ENCODE data around the gene DNAJC16.
"Not testable (repeated sequence)": the region's sequence is repeated elsewhere in the genome, so short reads cannot be mapped to it uniquely, and the experiment has no call there.

Gene DNAJC16

DNA sequence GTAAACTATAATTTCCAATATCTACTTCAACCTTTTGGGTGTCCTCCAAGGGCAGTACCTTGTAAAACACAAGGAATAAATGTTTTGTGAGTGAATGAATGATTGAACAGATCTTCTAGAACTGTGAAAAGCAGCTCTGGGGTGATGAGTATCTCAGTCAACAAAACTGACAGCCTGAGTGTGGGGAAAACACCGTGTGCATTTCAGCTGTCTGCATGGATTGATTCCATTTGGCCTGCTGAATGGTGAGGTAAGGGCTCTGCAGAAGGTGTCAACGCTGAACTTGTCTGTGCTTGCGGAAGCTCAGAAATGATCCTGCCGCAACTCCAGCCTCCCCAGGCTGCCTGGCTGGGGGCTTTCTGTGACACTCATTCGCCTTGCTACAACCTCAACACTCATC lies 65.6 kb downstream of the DNAJC16 start:
- no peak for DNase-seq

DNA sequence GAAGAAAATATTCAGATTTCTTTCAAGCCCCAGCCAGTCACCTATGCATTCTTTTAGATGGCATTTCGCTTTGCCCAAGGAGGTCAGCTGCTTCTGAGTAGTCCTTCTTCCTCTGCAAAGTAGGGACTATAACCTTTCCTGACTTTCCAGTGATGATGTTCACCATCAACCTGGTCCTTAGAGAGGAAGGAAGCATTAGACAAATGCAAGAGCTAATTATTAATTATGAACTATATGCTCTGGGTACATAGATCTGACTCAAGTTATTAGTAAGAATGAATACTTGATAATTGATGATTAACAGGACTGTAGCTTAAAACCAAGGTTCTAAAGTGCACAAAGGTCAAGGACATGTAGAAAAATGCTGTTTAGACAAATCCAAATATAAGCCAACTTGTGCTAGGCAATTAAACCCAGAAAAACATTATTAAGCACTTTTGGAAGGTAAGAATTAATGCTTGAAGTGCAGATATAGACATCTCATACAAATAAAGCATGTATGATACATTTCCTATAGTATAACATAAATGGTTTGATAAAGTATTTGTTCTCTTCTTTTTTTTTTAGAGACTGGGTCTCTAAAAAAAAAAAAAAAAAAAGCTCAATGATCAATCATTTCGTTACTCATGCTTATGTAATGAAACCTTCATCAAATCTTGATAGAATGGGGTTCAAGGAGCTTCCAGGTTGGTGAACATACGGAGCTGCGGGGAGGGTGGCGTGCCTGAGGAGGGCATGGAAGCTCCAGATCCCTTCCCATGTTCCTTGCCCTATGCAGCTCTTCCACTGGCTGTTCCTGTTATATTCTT lies 69.4 kb downstream of the DNAJC16 start:
- DNase-seq, result no peak

DNA sequence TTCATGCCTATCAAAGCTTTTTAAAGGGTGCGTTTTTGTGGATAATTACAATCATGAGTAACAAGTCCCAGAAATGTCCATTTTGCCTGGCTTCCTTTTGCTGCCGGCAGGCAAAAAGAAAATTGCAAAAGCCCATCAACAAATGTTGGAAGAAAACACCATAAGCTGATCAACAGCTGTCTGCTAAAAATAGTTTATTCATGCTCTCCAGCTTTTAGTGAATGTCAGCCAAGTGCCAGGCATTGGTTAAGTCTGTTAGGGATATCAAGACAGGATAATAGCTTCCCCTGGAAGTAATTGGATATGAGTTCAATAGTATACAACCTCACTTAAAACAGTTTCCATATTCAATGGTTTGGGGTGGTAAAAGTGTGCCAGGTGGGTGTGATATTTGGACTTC lies 71.8 kb downstream of the DNAJC16 start:
- no peak for DNase-seq

DNA sequence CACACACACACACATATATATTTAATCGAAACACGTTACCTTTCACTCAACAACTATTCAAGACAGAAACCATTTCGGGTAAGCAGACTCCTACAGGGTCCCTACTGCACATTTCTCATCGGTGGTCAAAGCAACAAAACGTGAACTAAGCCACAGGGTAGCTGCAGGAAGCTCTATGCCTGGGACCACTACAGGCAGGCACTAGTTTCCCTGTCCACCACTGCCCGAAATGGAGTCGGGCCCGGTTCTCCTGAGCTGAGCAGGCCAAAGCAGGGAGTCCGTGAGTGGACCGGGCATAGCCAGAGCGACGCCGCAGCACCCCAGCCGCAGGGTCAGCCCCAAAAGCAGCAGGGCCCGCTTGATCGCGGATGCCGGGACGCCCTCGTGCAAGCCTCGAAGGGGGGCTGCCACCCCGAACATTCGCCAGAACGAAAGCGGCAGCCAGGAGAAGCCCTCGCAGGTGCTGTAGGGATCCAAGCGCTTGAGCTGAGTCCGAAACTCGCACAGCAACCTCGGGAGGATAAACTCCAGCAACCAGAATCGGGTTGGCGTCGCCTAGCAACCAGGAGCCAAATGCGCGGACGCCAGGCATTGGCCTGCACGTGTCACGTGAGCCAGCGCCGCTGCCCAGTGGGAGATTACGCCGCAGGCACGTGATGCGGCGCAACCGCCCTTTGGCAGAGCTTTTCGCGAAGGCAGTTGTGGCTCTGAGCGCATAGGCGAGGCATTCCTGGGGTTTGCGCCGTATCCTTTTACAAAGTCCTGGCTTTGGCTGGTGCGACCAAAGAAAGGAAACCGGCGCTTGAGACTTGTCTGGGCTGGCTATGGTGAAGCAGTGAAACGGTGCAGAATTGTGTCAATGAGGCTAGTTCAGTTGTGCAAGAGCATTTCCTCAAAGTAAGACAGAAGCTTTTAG lies 76.7 kb downstream of the DNAJC16 start:
- DNase-seq, result peak; percentile 94

DNA sequence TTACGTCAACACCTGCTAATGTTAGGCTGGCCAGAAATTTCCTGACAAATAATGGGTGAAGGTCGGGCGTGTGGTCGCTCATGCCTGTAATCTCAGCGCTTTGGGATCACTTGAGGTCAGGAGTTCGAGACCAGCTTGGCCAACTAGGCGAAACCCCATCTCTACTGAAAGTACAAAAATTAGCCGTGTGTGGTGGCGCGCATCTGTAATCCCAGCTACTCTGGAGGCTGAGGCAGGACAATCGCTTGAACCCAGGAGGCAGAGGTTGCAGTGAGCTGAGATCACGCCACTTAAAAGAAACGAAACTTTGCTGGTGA lies 77.3 kb downstream of the DNAJC16 start:
- DNase-seq, result not testable (repeated sequence)

DNA sequence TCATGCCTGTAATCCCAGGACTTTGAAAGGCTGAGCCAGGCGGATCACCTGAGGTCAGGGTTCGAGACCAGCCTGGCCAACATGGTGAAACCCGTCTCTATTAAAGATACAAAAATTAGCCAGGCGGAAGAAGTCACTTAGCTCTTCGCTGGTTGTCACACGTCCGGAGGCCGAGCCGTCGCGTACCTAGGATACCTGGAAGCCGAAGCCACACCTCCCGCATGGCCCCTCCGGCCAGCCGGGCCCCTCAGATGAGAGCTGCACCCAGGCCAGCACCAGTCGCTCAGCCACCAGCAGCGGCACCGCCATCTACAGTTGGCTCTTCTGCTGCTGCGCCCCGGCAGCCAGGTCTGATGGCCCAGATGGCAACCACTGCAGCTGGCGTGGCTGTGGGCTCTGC lies 77.8 kb downstream of the DNAJC16 start:
- not testable (repeated sequence) for DNase-seq

DNA sequence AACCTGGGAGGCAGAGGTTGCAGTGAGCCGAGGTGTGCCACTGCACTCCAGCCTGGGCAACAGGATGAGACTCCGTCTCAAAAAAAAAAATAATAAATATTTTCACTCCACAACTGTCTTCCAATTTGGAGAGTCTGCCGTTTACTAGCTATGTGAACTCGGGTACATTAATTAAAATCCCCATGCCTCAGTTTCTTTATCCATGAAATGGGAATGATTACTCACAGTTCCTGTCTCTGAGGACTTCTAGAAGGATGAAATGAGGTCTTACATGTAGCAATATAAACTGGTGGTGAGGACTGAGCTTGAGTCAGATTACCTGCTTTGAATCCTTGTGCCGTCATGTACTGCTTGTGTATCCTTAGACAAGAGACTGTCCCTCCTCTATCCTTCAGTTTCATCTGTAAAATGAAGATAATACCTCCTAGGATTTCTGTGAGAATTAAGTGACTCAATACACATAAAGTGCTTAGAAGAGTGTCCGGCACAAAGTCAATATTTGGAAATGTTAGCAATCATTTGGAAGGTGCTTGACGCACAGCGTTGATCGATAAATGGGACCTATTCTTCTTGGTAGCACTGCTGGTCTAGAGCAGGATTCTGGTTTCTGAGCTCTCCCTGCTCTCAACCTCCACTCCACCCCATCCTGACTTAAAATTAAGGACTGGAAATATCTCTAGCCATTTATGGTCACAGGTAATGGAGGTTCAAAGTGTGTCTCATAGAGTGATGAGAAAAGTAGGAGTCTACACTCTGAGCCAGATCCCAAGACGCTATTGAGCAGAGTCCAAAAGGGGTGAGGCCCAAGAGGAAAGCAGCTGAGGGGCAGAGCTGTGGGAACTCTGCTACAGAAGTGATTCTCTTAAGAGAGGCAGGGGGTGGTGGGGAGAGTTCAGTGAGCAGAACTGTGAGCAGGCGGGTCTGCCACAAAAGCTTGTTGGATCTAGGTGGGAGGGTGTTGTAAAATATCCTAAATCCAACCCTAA lies 79.0 kb downstream of the DNAJC16 start:
- no peak for DNase-seq

DNA sequence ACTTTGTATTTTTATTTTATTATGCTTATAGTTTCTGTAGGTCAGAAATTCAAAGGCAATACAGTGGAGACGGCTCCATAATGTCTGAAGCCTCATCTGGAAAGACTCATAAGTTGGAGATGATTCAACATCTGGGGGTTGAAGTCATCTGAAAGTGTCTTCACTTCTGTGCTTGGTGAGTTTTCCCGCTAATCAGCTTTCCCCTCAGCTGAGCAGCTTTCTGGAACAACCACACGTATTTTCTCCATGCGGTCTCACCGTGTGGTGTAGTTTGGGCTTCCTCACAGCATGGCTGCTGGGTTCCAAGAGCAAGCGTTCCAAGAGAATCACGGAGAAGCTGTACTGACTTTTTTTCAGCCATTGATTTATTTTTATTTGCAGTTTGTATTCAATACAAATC lies 83.0 kb downstream of the DNAJC16 start:
- DNase-seq, result no peak

DNA sequence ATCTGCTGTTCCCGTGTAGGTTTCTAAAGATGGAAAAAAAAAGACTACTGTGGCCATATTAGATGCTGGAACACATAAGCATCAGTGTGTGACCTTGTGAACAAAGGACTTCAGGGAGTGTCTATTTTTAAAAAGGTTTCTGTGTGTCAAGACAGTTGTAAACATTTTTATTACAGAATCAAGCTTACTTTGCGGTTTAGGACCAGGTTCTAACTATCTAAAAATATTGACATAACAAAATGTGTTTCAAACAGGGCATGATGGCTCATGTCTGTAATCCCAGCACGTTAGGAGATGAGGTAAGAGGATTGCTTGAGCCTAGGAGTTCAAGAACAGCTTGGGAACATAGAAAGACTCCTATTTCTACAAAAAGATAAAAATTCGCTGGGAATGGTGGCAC lies 83.5 kb downstream of the DNAJC16 start:
- no peak for DNase-seq

DNA sequence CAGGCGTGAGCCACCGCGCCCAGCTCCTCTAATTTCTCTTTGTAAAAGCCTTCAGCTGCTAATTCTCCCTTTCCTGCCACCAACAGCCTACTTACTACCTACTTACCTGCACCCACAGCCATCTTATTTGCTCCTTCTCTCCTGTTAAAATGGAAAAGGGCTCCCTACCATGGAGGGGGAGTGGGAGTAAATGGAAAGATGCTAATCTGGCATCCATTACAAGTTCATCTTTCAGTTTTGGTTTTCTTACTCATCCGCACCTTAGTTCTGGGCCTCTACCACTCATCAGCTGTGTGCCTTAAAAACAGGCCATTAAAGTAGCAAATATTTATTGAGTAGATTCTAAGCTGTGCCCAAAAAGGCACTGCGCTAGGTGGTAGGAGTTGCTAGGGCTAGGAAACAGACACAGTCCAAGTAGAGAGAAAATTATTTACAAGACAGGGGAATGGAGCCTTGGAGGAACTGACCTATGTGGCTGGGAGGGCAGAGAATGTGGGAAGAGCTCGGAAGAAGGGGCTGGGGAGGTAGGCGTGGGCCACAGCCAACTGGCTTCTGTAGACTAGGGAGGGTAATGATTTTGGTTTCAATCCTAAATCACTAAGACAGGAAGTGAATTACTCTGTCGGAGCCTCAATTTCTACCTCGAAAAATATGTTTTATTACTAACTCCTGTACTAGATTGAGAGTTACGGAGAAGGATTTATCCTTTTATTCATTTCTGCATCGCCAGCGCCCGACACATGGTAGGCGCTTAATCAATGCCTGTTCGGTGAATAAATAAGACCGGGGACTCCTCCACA lies 89.9 kb downstream of the DNAJC16 start:
- no peak for DNase-seq

DNA sequence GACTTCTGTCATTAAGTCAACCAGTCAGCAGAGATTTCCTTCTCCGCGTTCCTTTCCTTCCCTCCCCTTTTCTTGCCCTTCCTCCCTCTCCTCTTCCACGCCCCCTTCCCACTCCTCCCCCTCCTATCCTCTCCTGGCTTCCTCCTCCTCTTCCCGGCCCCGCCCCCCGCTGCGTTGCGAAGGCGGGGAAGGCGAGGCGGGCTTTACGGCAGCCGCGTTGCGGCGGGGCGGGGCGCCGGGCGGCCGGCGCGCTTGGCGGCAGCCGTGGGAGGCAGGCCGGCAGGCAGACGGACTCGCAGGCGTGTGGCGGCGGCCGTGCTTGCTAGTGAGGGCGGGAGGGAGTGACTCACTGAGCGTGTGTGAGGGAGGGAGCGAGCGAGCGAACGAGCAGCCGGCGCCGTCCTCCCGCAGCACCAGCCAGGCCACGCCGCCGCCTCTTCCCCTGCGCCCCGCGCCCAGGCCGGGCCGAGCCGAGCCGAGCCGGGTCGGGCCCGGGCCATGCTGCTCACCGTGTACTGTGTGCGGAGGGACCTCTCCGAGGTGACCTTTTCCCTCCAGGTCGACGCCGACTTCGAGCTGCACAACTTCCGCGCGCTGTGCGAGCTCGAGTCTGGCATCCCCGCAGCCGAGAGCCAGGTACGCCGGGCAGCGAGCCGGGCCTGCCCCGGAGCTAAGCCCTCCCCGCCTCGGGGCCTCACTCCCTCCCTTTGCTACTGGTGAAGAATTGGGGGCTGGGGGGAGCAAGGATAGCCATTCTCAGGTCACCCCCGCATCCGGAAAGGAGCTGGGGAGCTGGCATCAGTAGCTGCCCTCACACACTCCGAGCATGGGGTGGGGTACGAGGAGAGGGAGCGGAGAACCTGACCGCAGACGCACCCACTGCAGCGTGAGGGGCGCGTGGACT lies 90.8 kb downstream of the DNAJC16 start, which contains the start of gene DDI2:
Gene DDI2 (plus strand): TSS at position 286 of the 904 bp plus-strand sequence. CDS start 213 bp downstream, at position 499.
- DNase-seq, result peak; percentile 96

DNA sequence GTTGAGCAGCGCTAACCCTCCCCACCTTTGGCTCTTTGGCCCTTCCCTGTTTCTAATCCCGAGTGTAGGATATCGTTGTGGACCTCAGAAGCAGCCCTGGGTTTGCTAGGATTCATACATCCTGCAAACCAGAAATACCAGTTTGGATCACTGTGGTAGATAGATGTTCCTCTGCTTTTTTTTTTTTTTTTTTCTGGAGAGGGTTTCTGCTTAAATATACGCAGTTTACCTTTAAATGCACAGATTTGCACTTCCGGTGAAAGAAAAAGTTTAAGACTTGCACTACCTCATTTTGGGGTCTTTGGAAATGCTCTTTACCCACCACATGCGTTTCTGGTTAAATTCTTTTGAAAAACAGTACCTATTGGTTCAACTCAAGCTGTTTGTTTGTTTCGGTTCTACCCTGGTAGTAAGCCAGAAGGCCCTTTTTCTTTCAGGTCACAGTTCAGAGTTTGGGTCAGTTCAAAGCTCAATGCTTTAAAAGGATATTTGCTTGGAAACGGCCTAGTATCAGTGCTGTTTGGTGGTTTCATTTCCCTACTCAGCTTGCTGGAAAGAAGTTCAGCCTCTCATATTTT lies 91.5 kb downstream of the DNAJC16 start:
- DNase-seq, result no peak

DNA sequence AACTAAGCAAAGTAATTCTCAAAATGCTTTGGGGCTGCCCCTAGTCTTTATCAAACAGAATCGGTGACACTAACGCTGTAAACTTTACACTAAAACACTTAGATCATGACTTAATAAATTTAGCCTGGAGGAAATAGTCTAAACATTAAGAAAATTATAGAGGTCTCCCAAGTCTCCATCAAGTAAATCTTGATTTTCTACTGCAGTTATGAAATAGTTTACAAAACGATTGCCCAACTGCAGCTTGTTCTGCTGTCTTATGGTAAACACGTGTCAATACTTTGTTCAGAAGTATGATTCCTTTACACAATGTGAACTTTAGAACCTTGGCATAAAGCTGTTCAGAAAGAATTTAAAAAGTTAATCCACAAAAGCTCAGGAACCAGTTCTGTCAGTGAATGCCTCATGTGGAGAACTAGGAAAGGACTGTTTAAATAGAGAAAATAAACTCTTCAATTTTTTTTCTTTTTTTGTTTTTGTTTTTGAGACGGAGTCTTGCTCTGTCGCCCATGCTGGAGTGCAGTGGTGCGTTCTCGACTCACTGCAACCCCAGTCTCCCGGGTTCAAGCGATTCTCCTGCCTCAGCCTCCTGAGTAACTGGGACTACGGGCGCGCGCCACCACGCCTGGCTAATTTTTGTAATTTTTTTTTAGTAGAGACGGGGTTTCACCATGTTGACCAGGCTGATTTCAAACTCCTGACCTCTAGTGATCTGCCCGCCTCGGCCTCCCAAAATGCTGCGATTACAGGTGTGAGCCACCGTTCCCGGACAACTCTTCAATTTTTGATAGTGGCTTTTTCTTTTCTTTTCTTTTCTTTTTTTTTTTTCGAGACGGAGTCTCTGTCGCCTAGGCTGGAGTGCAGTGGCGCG lies 92.2 kb downstream of the DNAJC16 start:
- DNase-seq, result no peak

DNA sequence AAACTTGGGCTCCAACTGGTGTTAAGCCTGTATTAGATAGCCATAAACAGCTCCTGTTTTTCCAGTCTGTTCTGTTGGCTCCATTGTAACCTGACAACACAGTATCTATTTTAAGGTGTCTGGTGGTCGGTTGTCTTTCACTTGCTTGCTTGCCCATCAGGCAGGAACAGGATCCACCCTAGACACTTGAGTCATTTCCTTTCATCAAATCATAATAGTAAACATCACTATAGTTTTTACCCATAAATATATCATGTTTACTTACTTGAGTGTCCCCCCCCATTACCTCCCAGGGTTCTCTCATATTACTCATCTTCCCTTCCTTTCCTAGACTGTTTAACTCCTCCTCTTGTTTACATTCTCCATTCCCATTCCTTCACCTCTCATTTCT lies 93.5 kb downstream of the DNAJC16 start:
- peak; percentile 40 for DNase-seq

DNA sequence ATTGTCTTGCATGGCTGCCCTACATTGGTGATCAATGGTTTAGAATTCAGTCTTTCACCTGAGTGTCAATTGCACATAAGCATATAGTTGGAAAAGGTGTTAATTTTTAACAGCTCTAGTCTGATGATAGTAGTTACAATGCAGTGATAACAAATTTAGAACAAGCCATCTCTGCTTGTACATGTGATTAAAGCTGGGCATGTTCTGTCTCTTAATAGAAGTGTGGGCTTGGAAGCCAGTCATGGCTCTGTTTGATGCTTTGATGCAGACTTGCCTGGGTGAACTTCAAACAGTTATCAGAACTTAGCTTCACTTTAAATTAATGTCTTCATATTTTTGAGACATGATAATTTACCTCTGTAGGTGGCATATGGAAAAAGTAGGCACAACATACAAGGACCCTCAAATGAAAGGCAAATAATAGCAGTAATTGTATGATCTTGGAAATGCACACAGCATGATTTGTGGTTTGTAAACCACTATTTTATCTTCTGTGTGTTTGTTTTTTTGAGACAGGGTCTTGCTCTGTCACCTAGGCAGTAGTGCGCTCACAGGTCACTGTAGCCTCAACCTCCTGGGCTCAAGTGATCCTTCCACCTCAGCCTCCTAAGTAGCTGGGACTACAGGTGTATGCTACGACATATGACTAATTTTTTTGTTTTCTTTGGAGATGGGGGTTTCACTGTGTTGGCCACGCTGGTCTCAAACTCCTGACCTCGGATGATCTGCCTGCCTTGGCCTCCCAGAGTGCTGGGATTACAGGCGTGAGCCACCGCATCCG lies 94.4 kb downstream of the DNAJC16 start:
- DNase-seq, result no peak

DNA sequence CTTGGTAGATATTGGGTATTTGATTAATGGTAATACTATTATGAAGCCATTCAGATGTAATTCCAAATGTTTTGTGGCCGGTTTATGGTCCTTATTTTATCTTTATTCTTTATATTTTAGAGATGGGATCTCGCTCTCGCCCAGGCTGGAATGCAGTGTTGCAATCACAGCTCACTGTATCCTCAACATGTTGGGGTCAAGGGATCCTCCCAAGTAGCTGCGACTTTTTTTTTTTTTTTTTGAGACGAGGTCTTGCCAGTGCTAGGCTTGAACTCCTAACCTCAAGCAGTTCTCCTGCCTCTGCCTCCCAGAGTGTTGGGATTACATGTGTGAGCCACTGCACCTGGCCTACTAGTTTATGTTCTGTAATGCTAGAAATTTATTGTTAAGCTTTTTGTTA lies 95.3 kb downstream of the DNAJC16 start:
- no peak for DNase-seq

DNA sequence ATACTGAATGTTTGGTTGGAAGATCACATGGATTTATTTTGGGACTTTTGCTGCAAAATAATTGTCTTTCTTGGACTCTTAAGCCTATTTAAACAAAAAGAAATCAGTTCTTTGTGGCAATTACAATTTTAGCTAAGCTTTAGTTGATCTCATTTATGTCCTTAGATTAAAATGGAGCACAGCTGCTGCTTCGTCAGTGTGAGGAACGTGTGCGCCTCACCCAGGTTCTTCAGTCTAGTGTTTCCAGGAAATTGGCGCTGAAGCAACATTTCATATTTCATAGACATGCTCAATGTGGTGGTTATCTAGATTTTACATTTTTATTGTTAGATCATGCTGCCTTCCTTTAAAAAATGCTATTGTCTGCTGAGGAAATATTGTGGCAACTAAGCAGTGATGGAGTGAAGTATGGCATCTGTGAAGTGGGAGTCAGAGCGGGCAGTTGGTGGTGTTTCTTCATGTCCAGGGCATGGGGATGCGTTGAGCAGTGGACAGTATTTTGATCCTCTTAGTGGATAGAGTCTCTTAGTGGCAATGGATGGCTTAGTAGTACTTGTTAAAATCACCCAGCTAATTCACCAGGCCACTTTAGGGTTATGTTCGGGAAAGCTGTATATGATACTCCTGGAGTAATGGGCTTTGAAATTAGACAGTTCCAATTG lies 96.2 kb downstream of the DNAJC16 start:
- DNase-seq, result no peak

DNA sequence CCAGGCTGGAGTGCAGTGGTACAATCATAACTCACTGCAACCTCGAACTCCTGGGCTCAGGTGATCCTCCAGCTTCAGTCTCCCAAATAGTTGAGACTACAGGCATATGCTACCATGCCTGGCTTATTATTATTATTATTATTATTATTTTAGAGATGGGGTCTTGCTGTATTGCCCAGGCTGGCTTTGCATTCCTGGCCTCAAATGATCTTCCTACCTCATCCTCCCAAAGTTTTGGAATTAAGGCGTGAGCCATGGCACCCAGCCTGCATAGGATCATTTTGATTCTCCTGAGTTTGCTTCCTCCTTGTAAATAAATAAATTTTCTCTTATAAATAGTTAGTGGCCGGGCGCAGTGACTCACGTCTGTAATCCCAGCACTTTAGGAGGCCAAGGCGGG lies 96.8 kb downstream of the DNAJC16 start:
- no peak for DNase-seq
